HUDEP-2 (cell line): Measurements from ENCODE around the gene TRIM10.
A peak's percentile ranks its signal among the peaks of the same experiment; 100 is the strongest.
"Not testable (repeated sequence)": the region's sequence is repeated elsewhere in the genome, so short reads cannot be mapped to it uniquely, and the experiment has no call there.

Experiments used
- DNase-seq, 76 experiments: peaks; one replicate each; lab custom pipeline; 2025; ENCODE audit not compliant: unreplicated experiment in 76 of 76; lab: John Stamatoyannopoulos, UW

The TRIM10 gene

GRCh38 chr6:30154709-30155519, 6.1 kb downstream of the TRIM10 start:
- peak in 1 of 76 experiments; percentile 29 for DNase-seq

GRCh38 chr6:30154061-30154460, 7.0 kb downstream of the TRIM10 start:
- no peak for DNase-seq

GRCh38 chr6:30152910-30153610, 8.0 kb downstream of the TRIM10 start:
- no peak for DNase-seq

- DNase-seq = peak in 23 of 76 experiments; percentile 10 to 65 (median 33)
Observed at GRCh38 chr6:30152016-30152673, 8.9 kb downstream of the TRIM10 start.

GRCh38 chr6:30151580-30151979, 9.4 kb downstream of the TRIM10 start:
- peak in 7 of 76 experiments; percentile 12 to 33 (median 17) for DNase-seq

GRCh38 chr6:30150671-30151395, 10.2 kb downstream of the TRIM10 start:
- no peak for DNase-seq

GRCh38 chr6:30149858-30150550, 11.0 kb downstream of the TRIM10 start:
- DNase-seq = no peak

GRCh38 chr6:30149234-30149633, 11.8 kb downstream of the TRIM10 start:
- peak in 5 of 76 experiments; percentile 12 to 51 (median 30) for DNase-seq

- no peak for DNase-seq
Observed at GRCh38 chr6:30147096-30147495, 13.9 kb downstream of the TRIM10 start.

GRCh38 chr6:30145818-30146217, 15.2 kb downstream of the TRIM10 start:
- DNase-seq = no peak

GRCh38 chr6:30144811-30145210, 16.2 kb downstream of the TRIM10 start:
- DNase-seq = no peak

GRCh38 chr6:30143780-30144179, 17.2 kb downstream of the TRIM10 start:
- DNase-seq = no peak

GRCh38 chr6:30142665-30143064, 18.3 kb downstream of the TRIM10 start:
- DNase-seq = no peak

GRCh38 chr6:30140240-30140639, 20.8 kb downstream of the TRIM10 start:
- DNase-seq = not testable (repeated sequence)

GRCh38 chr6:30136570-30137286, 24.3 kb downstream of the TRIM10 start:
- DNase-seq = no peak

- no peak for DNase-seq
Observed at GRCh38 chr6:30135757-30136156, 25.3 kb downstream of the TRIM10 start, which contains the start of gene TRIM40. Gene TRIM40, plus strand, starts transcription at chr6:30136140. Its CDS starts 897 bp downstream, at chr6:30137037.

- no peak for DNase-seq
Observed at GRCh38 chr6:30135147-30135546, 25.9 kb downstream of the TRIM10 start.

GRCh38 chr6:30131947-30132497, 29.0 kb downstream of the TRIM10 start:
- DNase-seq = no peak
